GM19328 (cell line): Measurements from ENCODE around the gene RPUSD1.
"Not testable (repeated sequence)": the region's sequence is repeated elsewhere in the genome, so short reads cannot be mapped to it uniquely, and the experiment has no call there.

Experiments
- ATAC-seq: cut with Tn5 transposase; IDR thresholded peaks from one replicate; pipeline ENCODE4 v1.9.1; 2021; ENCODE audit warnings: mild to moderate bottlenecking, moderate library complexity; ENCODE audit not compliant: unreplicated experiment

The RPUSD1 gene

DNA sequence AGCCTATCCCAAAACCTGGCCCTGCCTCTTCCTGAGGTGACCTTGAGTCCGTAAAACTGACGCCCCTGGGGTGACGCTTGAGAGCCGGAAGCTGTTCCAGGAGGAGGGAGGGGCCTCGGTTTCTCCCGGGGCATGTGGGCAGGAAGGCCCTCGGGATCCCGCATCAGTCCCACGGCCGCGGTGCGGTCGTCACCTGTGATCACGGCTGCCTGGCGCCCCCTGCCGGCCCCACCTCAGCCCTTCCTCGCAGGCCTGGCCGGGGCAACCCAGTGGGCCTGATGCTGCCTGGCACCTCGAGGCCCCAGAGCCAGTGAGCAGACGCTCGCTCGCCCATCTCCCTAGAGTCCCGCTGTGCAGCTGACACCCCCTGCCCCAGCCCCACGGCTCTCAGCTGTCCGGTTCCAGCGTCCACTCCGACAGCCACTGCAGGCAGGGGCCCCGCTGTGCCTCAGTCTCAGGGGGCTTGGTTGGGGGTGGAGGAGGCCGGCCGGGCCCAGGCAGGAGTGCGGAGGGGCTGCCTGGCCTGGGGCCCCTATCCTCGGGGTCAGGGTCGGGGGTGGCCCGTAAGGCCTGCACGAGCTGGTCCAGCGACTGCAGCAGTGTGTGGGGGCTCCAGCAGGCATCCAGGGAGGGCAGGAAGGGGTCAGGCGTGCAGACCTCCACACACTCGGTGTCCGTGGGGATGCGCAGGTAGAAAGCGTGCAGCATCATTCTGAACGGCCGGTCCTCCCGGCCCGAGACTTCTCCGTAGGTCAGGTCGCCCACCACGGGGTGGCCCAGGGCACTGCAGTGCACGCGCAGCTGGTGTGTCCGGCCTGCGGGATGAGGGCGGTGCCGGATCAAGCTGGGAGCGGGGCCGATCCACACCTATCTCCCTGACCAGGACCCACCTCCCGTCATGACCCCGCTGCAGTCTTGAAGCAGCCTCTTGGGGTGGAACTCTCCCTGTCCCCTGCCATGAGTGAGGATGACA lies 2.3 kb downstream of the RPUSD1 start:
- no peak for ATAC-seq

DNA sequence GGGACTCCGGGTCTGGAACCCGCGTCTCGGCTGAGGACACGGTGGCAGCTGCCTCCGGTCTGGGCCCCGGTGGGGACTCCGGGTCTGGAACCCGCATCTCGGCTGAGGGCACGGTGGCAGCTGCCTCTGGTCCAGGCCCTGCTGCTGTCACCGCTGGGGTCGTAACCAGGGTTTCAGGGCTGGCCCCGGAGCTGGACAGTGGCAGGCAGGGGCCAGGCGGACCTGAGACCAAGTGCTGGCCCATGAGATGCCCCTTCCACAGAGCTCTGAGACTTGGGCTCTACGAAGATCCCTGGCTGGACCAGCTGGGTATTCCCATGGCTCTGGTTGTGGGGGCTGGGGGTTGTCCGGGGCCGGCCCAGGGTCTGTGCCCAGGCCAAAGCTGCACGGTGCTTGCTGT lies 3.8 kb downstream of the RPUSD1 start:
- ATAC-seq, result no peak

GRCh38 chr16:783404-784161 lies 4.6 kb downstream of the RPUSD1 start:
- no peak for ATAC-seq

GRCh38 chr16:782766-783403 lies 5.3 kb downstream of the RPUSD1 start:
- no peak for ATAC-seq

DNA sequence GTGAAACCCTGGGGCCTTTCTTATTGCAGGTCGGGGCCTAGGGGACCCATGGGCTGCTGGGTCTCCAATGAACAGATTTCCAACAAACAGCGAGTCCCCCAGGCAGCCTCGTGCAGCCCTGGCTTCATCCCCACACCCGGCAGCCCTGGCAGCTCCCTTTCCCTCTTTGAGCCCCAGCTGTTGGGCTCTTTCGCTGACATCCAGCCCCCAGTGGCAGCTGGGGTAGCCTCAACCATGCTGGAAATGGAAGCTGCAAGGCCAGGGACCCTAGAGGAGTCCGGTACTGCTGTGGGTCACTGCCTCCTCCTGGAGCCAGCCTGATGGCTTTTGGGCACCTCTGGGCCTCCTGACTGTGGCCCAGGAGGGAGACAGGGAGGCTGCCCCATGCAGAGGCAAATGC lies 5.9 kb downstream of the RPUSD1 start:
- ATAC-seq, result no peak

GRCh38 chr16:781346-782010 lies 6.7 kb downstream of the RPUSD1 start:
- ATAC-seq, result no peak

DNA sequence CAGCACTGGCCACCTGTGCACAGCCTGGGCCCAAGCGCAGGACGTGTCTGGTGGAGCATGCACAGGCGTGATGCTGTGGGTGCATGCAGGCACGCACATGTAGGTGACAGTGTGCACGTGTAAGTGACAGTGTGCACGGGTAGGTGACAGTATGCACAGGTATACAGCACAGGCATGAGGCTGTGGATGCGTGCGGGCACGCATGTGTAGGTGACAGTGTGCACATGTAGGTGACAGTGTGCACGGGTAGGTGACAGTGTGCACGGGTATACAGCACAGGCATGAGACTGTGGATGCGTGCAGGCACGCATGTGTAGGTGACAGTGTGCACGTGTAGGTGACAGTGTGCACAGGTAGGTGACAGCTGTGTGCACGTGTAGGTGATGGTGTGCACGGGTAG lies 7.9 kb downstream of the RPUSD1 start:
- no peak for ATAC-seq

GRCh38 chr16:779561-779960 lies 8.6 kb downstream of the RPUSD1 start:
- no peak for ATAC-seq

DNA sequence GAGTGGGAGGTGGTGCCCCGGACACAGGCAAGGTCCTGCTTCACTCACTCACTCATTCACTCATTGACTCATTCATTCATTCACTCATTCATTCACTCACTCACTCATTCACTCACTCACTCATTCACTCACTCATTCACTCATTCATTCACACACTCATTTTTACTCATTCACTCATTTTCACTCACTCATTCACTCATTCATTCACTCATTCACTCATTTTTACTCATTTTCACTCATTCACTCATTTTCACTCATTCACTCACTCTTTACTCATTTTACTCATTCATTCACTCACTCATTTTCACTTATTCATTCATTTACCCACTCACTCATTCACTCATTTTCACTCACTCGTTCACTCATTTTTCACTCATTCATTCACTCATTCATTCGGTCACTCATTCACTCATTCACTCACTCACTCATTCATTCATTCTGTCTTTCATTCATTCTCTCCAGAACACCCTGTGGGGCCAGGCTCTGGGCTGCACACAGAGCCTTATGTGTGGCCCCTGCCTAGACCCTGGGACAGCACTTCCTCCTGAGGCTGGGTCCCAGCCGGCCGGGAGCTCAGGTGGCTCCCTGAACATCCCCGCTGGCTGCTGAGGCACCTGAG lies 9.2 kb downstream of the RPUSD1 start:
- ATAC-seq, result no peak

DNA sequence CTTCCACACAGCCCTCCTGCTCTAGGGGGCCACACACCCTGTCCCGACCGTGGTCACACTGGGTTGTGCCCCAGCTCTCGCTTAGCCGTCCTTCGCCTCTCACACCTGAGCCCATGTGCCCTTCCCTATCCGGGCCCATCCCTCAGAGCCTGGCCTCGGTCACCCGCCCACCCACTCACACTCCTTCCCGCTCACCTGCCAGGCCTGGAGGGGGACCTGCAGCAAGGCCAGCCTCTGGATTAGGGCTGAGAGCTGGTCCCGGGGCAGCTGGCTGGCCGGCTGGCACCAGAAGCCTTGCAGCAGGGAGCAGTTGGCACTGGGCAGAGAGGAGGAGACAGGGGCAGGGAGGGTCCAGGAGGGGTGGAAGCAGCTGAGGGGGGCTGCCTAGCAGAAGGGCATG lies 9.7 kb downstream of the RPUSD1 start:
- no peak for ATAC-seq

- ATAC-seq, result no peak
Measured at GRCh38 chr16:777826-778225, 10.4 kb downstream of the RPUSD1 start.

- ATAC-seq, result no peak
Measured at GRCh38 chr16:776824-777223, 11.4 kb downstream of the RPUSD1 start.

DNA sequence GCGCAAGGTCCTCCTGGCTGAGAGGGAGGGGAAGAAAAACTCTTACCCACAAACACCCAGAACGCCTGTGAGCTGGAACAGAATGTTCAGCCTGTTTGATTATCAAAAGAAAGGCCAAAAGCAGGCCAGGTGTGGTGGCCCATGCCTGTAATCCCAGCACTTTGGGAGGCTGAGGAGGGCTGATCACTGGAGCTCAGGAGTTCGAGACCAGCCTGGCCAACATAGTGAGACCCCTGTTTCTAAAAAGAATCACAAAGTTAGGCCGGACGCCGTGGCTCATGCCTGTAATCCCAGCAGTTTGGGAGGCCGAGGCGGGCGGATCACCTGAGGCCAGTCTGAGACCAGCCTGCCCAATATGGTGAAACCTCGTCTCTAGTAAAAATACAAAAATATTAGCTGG lies 11.9 kb downstream of the RPUSD1 start:
- not testable (repeated sequence) for ATAC-seq

- no peak for ATAC-seq
Measured at GRCh38 chr16:775236-775796, 12.9 kb downstream of the RPUSD1 start.

- no peak for ATAC-seq
Measured at GRCh38 chr16:774086-775001, 13.8 kb downstream of the RPUSD1 start.

- no peak for ATAC-seq
Measured at GRCh38 chr16:772959-773358, 15.2 kb downstream of the RPUSD1 start.

DNA sequence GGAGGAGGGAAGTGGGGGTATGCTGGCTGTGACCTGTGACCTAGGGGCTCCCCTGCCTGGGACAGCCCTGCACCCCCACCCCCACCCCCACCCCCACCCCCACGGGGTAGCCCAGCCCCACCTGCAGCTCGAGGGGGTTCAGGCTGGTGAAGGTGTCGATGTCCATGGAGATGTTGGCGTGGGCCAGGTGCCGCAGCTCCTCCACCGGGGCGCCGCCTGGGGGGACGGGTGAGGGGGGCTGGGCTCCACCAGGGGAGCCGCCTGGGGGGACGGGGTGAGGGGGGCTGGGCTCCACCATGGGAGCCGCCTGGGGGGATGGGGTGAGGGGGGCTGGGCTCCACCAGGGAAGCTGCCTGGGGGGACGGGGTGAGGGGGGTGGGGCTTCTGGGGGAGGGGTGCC lies 17.8 kb downstream of the RPUSD1 start:
- ATAC-seq, result no peak

DNA sequence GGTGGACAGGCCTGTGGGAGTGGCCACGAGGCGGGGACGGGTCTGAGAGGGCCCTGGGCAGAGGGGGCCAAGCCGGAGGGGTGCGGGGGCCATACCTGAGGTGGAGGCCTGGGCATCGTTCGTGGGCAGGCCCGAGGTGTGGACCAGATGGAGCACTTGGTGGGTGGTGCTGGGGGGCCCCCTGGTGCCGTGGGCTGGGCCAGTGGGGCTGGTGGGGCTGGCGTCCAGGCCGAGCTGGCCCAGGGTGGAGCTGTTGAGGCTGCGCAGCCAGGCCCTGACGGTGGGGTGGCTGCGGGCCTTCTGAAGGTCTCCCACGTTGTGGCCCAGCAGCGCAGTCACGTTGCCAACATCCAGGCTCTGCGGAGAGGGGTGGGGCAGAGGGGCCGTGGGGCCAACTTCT lies 18.2 kb downstream of the RPUSD1 start:
- ATAC-seq, result no peak

DNA sequence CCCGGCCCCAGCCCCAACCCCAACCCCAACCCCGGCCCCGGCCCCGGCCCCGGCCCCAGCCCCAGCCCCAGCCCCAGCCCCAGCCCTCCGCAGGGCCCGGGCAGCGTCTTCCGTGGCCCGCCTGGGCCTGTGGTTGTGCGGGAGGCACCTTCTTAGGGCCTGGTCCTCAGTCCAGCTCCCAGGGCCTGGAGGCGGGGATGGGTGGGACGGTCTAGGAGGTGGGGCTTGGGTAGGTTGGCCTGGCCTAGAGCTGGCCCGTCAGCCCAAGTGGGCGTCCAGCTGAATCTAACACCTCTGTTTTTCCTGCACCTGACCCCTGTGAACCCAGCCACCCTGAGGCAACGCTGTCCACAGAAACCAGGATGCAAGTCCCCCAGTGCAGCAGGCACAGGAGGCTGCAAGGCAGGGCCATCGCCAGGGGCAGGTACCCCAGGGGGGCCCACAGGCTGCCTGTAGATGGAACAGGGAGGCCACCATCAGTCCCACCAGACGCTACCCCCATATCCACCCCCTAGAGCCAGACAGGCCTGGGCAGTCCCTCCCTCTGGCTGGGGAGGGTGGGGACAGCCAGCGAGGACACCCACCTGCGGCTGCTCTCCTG lies 18.9 kb downstream of the RPUSD1 start:
- no peak for ATAC-seq
